GM23338 (cell line): Measurements from ENCODE around the gene PSMD2. TPM values are rescaled to one million over a fixed set of nuclear protein-coding genes. Genes with fewer than 3 reads are reported as not detected.

Experiments used
- ATAC-seq: fragments of 200-7000 bp; cut with Tn5 transposase; 3 replicates; pipeline ENCODE4 v1.9.1; 2020
- DNase-seq: peaks from one replicate; pipeline ENCODE4 v3.0.0-alpha.2; 2015; ENCODE audit warnings: low spot score
- H2AFZ ChIP-seq: fragments of 200-600 bp; sonication (generic); 2 replicates; pipeline ENCODE4 v1.8.0; 2016; ENCODE audit warnings: antibody characterized with exemption, mild to moderate bottlenecking, moderate library complexity
- H3F3A ChIP-seq: fragments of 200-600 bp; sonication (generic); replicated peaks from 2 replicates; pipeline ENCODE4 v1.8.0; 2017; ENCODE audit warnings: antibody characterized with exemption, mixed run types, low read depth
- H3K27ac ChIP-seq: fragments of 200-600 bp; sonication (generic); 2 replicates; pipeline ENCODE4 v1.6.1; 2016; ENCODE audit warnings: low read depth
- H3K27me3 ChIP-seq: fragments of 200-600 bp; sonication (generic); 2 replicates; pipeline ENCODE4 v1.8.0; 2016; ENCODE audit warnings: mild to moderate bottlenecking, mixed run types, moderate library complexity; ENCODE audit not compliant: insufficient read depth
- H3K36me3 ChIP-seq: fragments of 200-600 bp; sonication (generic); 2 replicates; pipeline ENCODE4 v1.8.0; 2016; ENCODE audit warnings: mild to moderate bottlenecking; ENCODE audit not compliant: insufficient read depth
- H3K4me1 ChIP-seq: fragments of 200-600 bp; sonication (generic); 2 replicates; pipeline ENCODE4 v1.8.0; 2016; ENCODE audit warnings: mild to moderate bottlenecking, moderate library complexity; ENCODE audit not compliant: insufficient read depth
- H3K4me2 ChIP-seq: fragments of 200-600 bp; sonication (generic); 2 replicates; pipeline ENCODE4 v1.7.1; 2017; ENCODE audit warnings: mixed run types
- H3K4me3 ChIP-seq: fragments of 200-600 bp; sonication (generic); 2 replicates; pipeline ENCODE4 v1.6.1; 2016; ENCODE audit warnings: mixed run types
- H3K79me2 ChIP-seq: fragments of 200-600 bp; sonication (generic); replicated peaks from 2 replicates; pipeline ENCODE4 v1.8.0; 2017; ENCODE audit warnings: mild to moderate bottlenecking; ENCODE audit not compliant: insufficient read depth
- H3K9me2 ChIP-seq: fragments of 200-600 bp; sonication (generic); 2 replicates; pipeline ENCODE4 v1.8.0; 2017; ENCODE audit not compliant: insufficient read depth
- H4K20me1 ChIP-seq: fragments of 200-600 bp; sonication (generic); replicated peaks from 2 replicates; pipeline ENCODE4 v1.8.0; 2017; ENCODE audit warnings: mild to moderate bottlenecking; ENCODE audit not compliant: insufficient read depth
- H3K27ac Mint-ChIP-seq: 2 replicates; pipeline ENCODE4 v1.8.0; 2020; ENCODE audit warnings: inconsistent platforms, mild to moderate bottlenecking, moderate library complexity, mixed read lengths
- H3K27me3 Mint-ChIP-seq: 3 replicates; pipeline ENCODE4 v1.8.0; 2022; ENCODE audit warnings: low read depth, mild to moderate bottlenecking, moderate library complexity, mixed read lengths, inconsistent platforms; ENCODE audit not compliant: insufficient read depth, poor library complexity
- H3K36me3 Mint-ChIP-seq: 3 replicates; pipeline ENCODE4 v1.8.0; 2021; ENCODE audit warnings: low read depth, mild to moderate bottlenecking, inconsistent platforms, moderate library complexity, mixed read lengths
- H3K4me1 Mint-ChIP-seq: 3 replicates; pipeline ENCODE4 v1.8.0; 2020; ENCODE audit warnings: mild to moderate bottlenecking, inconsistent platforms, mixed read lengths
- H3K4me3 Mint-ChIP-seq: 3 replicates; pipeline ENCODE4 v1.8.0; 2021; ENCODE audit warnings: moderate library complexity, mild to moderate bottlenecking, inconsistent platforms, mixed read lengths
- H3K9me3 Mint-ChIP-seq: 3 replicates; pipeline ENCODE4 v1.8.0; 2020; ENCODE audit warnings: moderate library complexity, mild to moderate bottlenecking, inconsistent platforms, mixed read lengths
- EZH2 ChIP-seq: fragments of 200-600 bp; sonication (generic); IDR thresholded peaks from one replicate; pipeline ENCODE4 v1.8.0; 2017; ENCODE audit warnings: antibody characterized with exemption, mild to moderate bottlenecking, low read depth; ENCODE audit not compliant: unreplicated experiment
- EZH2phosphoT487 ChIP-seq: fragments of 200-600 bp; sonication (generic); IDR thresholded peaks from one replicate; pipeline ENCODE4 v1.8.1; 2018; ENCODE audit warnings: antibody characterized with exemption; ENCODE audit not compliant: unreplicated experiment
- POLR2AphosphoS5 ChIP-seq: IDR thresholded peaks from 2 replicates; pipeline ENCODE4 v1.6.1; 2016; ENCODE audit warnings: antibody characterized with exemption, low read depth
- REST ChIP-seq: IDR thresholded peaks from one replicate; pipeline ENCODE4 v1.6.1; 2018; ENCODE audit warnings: antibody characterized with exemption; ENCODE audit not compliant: unreplicated experiment
- ZNF114 ChIP-seq: fragments of 250-450 bp; sonication (Bioruptor Pico); IDR thresholded peaks from 2 replicates; pipeline ENCODE4 v1.5.0; 2020; ENCODE audit warnings: mild to moderate bottlenecking, moderate library complexity
- ZNF462 ChIP-seq: fragments of 250-450 bp; sonication (Bioruptor Pico); IDR thresholded peaks from 2 replicates; pipeline ENCODE4 v1.5.0; 2020; ENCODE audit warnings: mild to moderate bottlenecking, moderate library complexity
- polyA plus RNA-seq: library from polyadenylated mRNA; unstranded; fragments of >200 nt; fragmentation: Nextera tagmentation; extraction: Ambion mirVana; gene quantifications from 2 replicates; pipeline ENCODE4 v1.2.1, GENCODE V29; 2016
- total RNA-seq: library from RNA; depleted of rRNA; stranded (reverse); fragments of >200 nt; shearing (Covaris generic); gene quantifications from 2 replicates; pipeline ENCODE4 v1.2.3, GENCODE V29; 2014

PSMD2 gene
- total and polyA plus RNA-seq, 2 experiments from 2014 or later: 117 to 507 TPM

GRCh38 chr3:184347321-184348056 lies 48.4 kb downstream of the PSMD2 start:
- peaks cover 25% of the 10 kb centered on the region for H3K36me3 Mint-ChIP-seq
- H3F3A ChIP-seq: no peaks in the 10 kb centered on the region
- no peak for TF ChIP-seq REST
- no peak for TF ChIP-seq EZH2phosphoT487
- no peak for TF ChIP-seq ZNF462 (CRISPR knock-in tag)
- TF ChIP-seq POLR2AphosphoS5: no peak
- no peak for TF ChIP-seq ZNF114 (CRISPR knock-in tag)
- no peak for TF ChIP-seq EZH2
- no peak overlapping the region for H3K4me2 ChIP-seq
- H3K27ac ChIP-seq: peak overlapping the region; percentile 59; the same call in 1 of the 2 replicates
- DNase-seq: no peak
- no peak for ATAC-seq
- H3K4me1 Mint-ChIP-seq: peaks cover 22% of the 10 kb centered on the region
- no peak overlapping the region for H2AFZ ChIP-seq
- H3K9me2 ChIP-seq: no peaks in the 10 kb centered on the region
- H3K27ac Mint-ChIP-seq: peak overlapping the region; percentile 72; the same call in 1 of the 2 replicates
- H3K79me2 ChIP-seq: no peaks in the 10 kb centered on the region
- H3K27me3 ChIP-seq: no peaks in the 10 kb centered on the region
- H3K9me3 Mint-ChIP-seq: no peaks in the 10 kb centered on the region
- H3K4me3 ChIP-seq: no peak overlapping the region
- H3K27me3 Mint-ChIP-seq: peaks cover 8% of the 10 kb centered on the region
- no peak overlapping the region for H3K4me3 Mint-ChIP-seq
- H3K36me3 ChIP-seq: no peaks in the 10 kb centered on the region
- H4K20me1 ChIP-seq: peaks cover 7% of the 10 kb centered on the region; the same call in 1 of the 2 replicates
- H3K4me1 ChIP-seq: peaks cover 10% of the 10 kb centered on the region; the same call in 1 of the 2 replicates
